A673 (cell line): ENCODE data around the gene GAMT. TPM values are rescaled to one million over a fixed set of nuclear protein-coding genes. Genes with fewer than 3 reads are reported as not detected.
A peak's percentile ranks its signal among the peaks of the same experiment; 100 is the strongest.

Experiments used
- BruUV-seq: library from RNA; stranded (reverse); fragments of 400-500 nt; replicated peaks from 2 replicates; lab custom pipeline; 2021; lab: Mats Ljungman, UMichigan
- CTCF ChIA-PET: fragments of 300-600 bp; sonication (Branson Sonifier 250); formaldehyde crosslinking; loops from one replicate; lab custom pipeline; 2022; ENCODE audit warnings: antibody characterized with exemption; lab: Charles Lee
- POLR2A ChIA-PET: fragments of 300-600 bp; sonication (Branson Sonifier 250); formaldehyde crosslinking; loops from one replicate; lab custom pipeline; 2022; ENCODE audit warnings: antibody characterized with exemption; ENCODE audit not compliant: low non-redundant PET; lab: Charles Lee
- DNase-seq: peaks from one replicate; pipeline ENCODE4 v3.0.0-alpha.2; 2015; ENCODE audit warnings: low spot score
- H3K27ac ChIP-seq: fragments of 200-600 bp; sonication (generic); 2 replicates; pipeline ENCODE4 v1.5.1; 2016; ENCODE audit warnings: mixed run types, low read depth, mild to moderate bottlenecking, mixed read lengths, antibody characterized with exemption, low read length; ENCODE audit not compliant: poor library complexity, severe bottlenecking
- H3K27me3 ChIP-seq: fragments of 200-600 bp; sonication (generic); replicated peaks from 2 replicates; pipeline ENCODE4 v1.6.1; 2017; ENCODE audit warnings: mixed run types, low read depth, mild to moderate bottlenecking, mixed read lengths, antibody characterized with exemption, low read length; ENCODE audit not compliant: insufficient read depth, poor library complexity
- H3K36me3 ChIP-seq: fragments of 200-600 bp; sonication (generic); 2 replicates; pipeline ENCODE4 v1.6.1; 2016; ENCODE audit warnings: mixed run types, mild to moderate bottlenecking, mixed read lengths, antibody characterized with exemption, low read length; ENCODE audit not compliant: insufficient read depth, poor library complexity, severe bottlenecking
- H3K4me1 ChIP-seq: fragments of 200-600 bp; sonication (generic); 2 replicates; pipeline ENCODE4 v1.6.1; 2017; ENCODE audit warnings: mixed run types, mild to moderate bottlenecking, mixed read lengths, antibody characterized with exemption, low read length; ENCODE audit not compliant: insufficient read depth, poor library complexity, severe bottlenecking
- H3K4me3 ChIP-seq: fragments of 200-600 bp; sonication (generic); 2 replicates; pipeline ENCODE4 v1.5.1; 2016; ENCODE audit warnings: low read depth, mixed run types, mild to moderate bottlenecking, mixed read lengths, low read length; ENCODE audit not compliant: poor library complexity, severe bottlenecking
- H3K9me3 ChIP-seq: fragments of 200-600 bp; sonication (generic); 2 replicates; pipeline ENCODE4 v1.6.1; 2016; ENCODE audit warnings: mixed run types, low read depth, mild to moderate bottlenecking, mixed read lengths, antibody characterized with exemption, low read length; ENCODE audit not compliant: poor library complexity, severe bottlenecking
- EZH2 ChIP-seq: fragments of 200-600 bp; sonication (generic); IDR thresholded peaks from 2 replicates; pipeline ENCODE4 v1.6.1; 2017; ENCODE audit warnings: borderline replicate concordance, low read depth, mild to moderate bottlenecking, mixed read lengths, antibody characterized with exemption, low read length; ENCODE audit not compliant: poor library complexity, severe bottlenecking
- intact Hi-C: fragments of 100-400 bp; cut with micrococcal nuclease; formaldehyde crosslinking; loops from one replicate; pipeline ENCODE4 v1.10.0; 2022; ENCODE audit not compliant: unreplicated experiment
- total RNA-seq: library from RNA; stranded (reverse); gene quantifications from 2 replicates; pipeline ENCODE4 v1.2.3, GENCODE V29; 2021
- TF ChIP-seq, protein P1 (sequence below): fragments of 300-800, 200-600 bp; sonication (generic); conservative IDR thresholded peaks from 2 replicates; pipeline ENCODE4 v1.5.1; 2017; ENCODE audit warnings: low read depth, mild to moderate bottlenecking, antibody characterized with exemption, low read length, moderate library complexity, mixed read lengths

The GAMT gene
- total RNA-seq, 1 experiment from 2014 or later: 18.8 TPM

DNA sequence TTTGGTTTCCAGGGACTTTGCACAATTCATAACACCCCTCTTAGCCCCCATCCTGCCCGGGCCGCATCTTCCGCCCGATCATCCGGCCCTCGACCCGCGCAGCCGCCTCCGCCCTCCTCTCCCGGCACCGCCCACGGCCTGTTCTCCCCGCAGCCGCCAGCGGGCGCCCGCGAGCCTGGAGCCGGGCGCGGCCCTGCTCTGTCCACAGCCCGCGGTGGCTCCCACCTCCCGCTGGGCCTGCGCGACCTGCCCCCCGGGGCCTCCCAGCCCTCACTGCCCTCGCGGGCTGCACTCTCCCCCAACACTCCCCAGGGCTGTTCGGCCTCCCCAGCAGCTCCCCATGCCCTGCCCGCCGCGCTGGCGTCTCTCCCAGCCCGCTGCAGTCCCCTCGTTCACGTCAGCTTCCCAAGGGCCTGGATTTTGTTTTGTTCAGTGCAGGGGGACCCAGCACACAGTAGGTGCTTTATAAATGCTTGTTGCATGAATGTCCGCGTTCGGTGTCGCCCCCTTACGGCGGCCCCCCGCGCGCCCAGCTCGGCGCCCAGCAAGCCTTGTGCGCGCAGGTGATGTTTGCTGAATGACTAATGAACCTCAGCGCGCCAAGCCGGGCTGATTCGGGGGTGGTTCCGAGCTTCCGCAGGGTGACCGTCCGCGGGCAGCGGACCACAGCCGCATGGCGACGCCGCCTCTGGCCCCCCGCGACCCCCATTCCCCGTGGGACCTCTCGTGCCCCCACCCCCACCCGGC lies 44.0 kb upstream of the GAMT start:
- Histone ChIP-seq H3K9me3 (no peaks in the 10 kb centered on the region), H3K4me3 (peak overlapping the region; percentile 56), H3K36me3 (peaks cover 25% of the 10 kb centered on the region), H3K27ac (no peak overlapping the region), H3K4me1 (peaks cover 26% of the 10 kb centered on the region), H3K27me3 (peaks cover 23% of the 10 kb centered on the region)
- intact Hi-C loops: loop anchor here (10.0 kb wide), 1 partner anchor 171 kb away; the partner anchor contains the start of gene FAM174C
- ChIA-PET POLR2A (no interaction called here), CTCF (interaction anchor here (1.1 kb wide), 1 partner anchor 27 kb away, joined by 3 read pairs; no protein-coding TSS in a partner anchor)
- no peak for TF ChIP-seq EZH2
- TF ChIP-seq, protein P1, sequence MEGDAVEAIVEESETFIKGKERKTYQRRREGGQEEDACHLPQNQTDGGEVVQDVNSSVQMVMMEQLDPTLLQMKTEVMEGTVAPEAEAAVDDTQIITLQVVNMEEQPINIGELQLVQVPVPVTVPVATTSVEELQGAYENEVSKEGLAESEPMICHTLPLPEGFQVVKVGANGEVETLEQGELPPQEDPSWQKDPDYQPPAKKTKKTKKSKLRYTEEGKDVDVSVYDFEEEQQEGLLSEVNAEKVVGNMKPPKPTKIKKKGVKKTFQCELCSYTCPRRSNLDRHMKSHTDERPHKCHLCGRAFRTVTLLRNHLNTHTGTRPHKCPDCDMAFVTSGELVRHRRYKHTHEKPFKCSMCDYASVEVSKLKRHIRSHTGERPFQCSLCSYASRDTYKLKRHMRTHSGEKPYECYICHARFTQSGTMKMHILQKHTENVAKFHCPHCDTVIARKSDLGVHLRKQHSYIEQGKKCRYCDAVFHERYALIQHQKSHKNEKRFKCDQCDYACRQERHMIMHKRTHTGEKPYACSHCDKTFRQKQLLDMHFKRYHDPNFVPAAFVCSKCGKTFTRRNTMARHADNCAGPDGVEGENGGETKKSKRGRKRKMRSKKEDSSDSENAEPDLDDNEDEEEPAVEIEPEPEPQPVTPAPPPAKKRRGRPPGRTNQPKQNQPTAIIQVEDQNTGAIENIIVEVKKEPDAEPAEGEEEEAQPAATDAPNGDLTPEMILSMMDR: peak; percentile 65
- no TSS peak for BruUV-seq
- DNase-seq: peak; percentile 72

DNA sequence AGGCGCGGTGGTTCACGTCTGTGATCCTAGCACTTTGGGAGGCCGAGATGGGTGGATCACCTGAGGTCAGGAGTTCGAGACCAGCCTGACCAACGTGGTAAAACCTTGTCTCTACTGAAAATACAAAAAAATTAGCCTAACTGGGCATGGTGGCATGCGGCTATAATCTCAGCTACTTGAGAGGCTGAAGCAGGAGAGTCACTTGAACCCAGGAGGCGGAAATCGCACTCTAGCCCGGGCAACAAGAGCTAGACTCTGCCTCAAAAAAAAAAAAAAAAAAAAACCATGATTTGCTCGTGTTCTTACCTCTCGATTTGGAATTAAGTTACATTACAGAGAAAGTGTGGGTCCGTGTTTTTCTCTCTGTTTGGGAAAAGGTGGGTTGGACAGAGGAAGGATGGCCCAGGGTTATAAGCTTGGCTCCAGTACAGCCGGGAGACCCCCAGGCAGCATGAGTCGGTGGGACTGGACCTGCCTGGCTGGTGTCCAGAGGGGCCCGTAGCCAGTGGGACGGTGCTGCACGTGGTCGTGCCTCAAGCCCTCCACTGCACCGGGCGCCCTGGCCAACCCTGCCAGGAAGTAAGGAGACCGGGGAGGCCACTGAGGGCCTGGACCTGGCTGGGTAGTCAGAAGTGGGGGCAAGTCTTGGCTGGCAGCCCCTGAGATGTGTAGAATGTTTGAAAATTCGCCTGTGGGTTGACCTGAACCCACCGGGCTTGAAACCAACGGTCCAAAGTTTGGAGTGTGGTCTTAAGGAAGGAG lies 40.5 kb upstream of the GAMT start:
- no TSS peak for BruUV-seq
- TF ChIP-seq, protein P1: no peak
- no peak for TF ChIP-seq EZH2
- H3K36me3 ChIP-seq: peaks cover 37% of the 10 kb centered on the region
- H3K4me3 ChIP-seq: no peak overlapping the region
- DNase-seq: no peak
- H3K27me3 ChIP-seq: peaks cover 6% of the 10 kb centered on the region
- ChIA-PET POLR2A (interaction anchor here (0.7 kb wide), 1 partner anchor 1271 kb away, joined by 3 read pairs; no protein-coding TSS in a partner anchor), CTCF (no interaction called here)
- H3K4me1 ChIP-seq: peaks cover 30% of the 10 kb centered on the region
- H3K9me3 ChIP-seq: no peaks in the 10 kb centered on the region
- H3K27ac ChIP-seq: peak overlapping the region; percentile 37
- intact Hi-C loops: loop anchor here (10.0 kb wide), 1 partner anchor 167 kb away; the partner anchor contains the start of gene FAM174C

DNA sequence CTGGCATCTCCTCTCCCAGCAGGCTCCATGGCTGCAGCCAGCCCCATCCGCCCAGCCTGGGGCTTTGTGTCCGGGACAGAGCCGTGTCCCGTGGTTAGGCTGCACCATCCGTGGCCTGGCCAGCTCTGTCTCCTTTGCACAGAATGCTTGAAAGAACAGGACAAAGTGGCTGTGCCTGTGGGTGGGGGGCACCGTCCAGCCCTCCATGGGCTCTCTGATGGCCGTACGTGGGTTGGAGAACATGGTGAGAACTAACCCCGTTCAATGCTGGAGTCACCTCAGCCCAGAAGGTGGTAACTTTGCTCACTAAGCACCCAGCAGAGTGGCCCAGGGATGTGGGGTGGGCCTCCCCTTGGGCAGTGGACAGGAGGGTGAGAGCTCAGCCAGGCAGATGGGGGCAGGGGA lies 39.7 kb upstream of the GAMT start:
- Histone ChIP-seq H3K27me3 (no peaks in the 10 kb centered on the region), H3K4me1 (peaks cover 24% of the 10 kb centered on the region), H3K9me3 (no peaks in the 10 kb centered on the region), H3K36me3 (peaks cover 37% of the 10 kb centered on the region), H3K27ac (peak overlapping the region; percentile 37), H3K4me3 (peak overlapping the region; percentile 85)
- intact Hi-C loops: loop anchor here (10.0 kb wide), 1 partner anchor 166 kb away; the partner anchor contains the start of gene FAM174C
- CTCF ChIA-PET: no interaction called here
- POLR2A ChIA-PET: interaction anchor here (0.6 kb wide), 1 partner anchor 615 kb away, joined by 3 read pairs; no protein-coding TSS in a partner anchor
- no peak for TF ChIP-seq EZH2
- TF ChIP-seq, protein P1: no peak
- no TSS peak for BruUV-seq
- no peak for DNase-seq
